HepG2 (cell line): ENCODE data around the gene PPP1R15B. TPM values are rescaled to one million over a fixed set of nuclear protein-coding genes. Genes with fewer than 3 reads are reported as not detected.

Source experiments
- FOXP1 ChIP-seq, 2 experiments: fragments of 450-650 bp in 1 of 2; IDR thresholded peaks; 2 replicates each; pipeline ENCODE4 v1.6.1; 2017 to 2018; ENCODE audit warnings: antibody characterized with exemption in 1 of 2
- HDAC2 ChIP-seq: sonication (generic); formaldehyde crosslinking; IDR thresholded peaks from 2 replicates; pipeline ENCODE4 v1.4.0; 2020; ENCODE audit warnings: missing genetic modification reagents
- HOXD1 ChIP-seq: sonication (generic); formaldehyde crosslinking; IDR thresholded peaks from 2 replicates; pipeline ENCODE4 v1.5.0; 2020; ENCODE audit warnings: missing genetic modification reagents
- KDM1A ChIP-seq: IDR thresholded peaks from 2 replicates; pipeline ENCODE4 v1.6.1; 2016; ENCODE audit warnings: missing compliant biosample characterization
- NAIF1 ChIP-seq: sonication (generic); formaldehyde crosslinking; IDR thresholded peaks from 2 replicates; pipeline ENCODE4 v1.5.0; 2020; ENCODE audit warnings: mild to moderate bottlenecking, missing genetic modification reagents, borderline replicate concordance
- PAXIP1 ChIP-seq: sonication (generic); formaldehyde crosslinking; conservative IDR thresholded peaks from 2 replicates; pipeline ENCODE4 v1.4.0; 2020; ENCODE audit warnings: mild to moderate bottlenecking, missing genetic modification reagents, moderate library complexity
- PITX1 ChIP-seq: sonication (generic); formaldehyde crosslinking; IDR thresholded peaks from 2 replicates; pipeline ENCODE4 v1.5.1; 2020; ENCODE audit warnings: mild to moderate bottlenecking, missing genetic modification reagents
- RAD21 ChIP-seq: fragments of 450-650 bp; formaldehyde crosslinking; IDR thresholded peaks from 2 replicates; pipeline ENCODE4 v1.5.0; 2020; ENCODE audit warnings: mild to moderate bottlenecking
- SAP130 ChIP-seq: IDR thresholded peaks from 2 replicates; pipeline ENCODE4 v1.6.1; 2016; ENCODE audit warnings: low read depth
- SOX5 ChIP-seq: IDR thresholded peaks from 2 replicates; pipeline ENCODE4 v1.6.1; 2016; ENCODE audit warnings: borderline replicate concordance
- SRSF1 ChIP-seq: fragments of 200-400 bp; formaldehyde crosslinking; optimal IDR thresholded peaks from 2 replicates; pipeline ENCODE3; 2017; ENCODE audit warnings: mild to moderate bottlenecking, low read depth, low read length, moderate library complexity
- SRY ChIP-seq: sonication (generic); formaldehyde crosslinking; IDR thresholded peaks from 2 replicates; pipeline ENCODE4 v1.8.0; 2022; ENCODE audit warnings: mild to moderate bottlenecking, missing genetic modification reagents
- STAG1 ChIP-seq: sonication (generic); formaldehyde crosslinking; IDR thresholded peaks from 2 replicates; pipeline ENCODE4 v1.4.0; 2020; ENCODE audit warnings: missing genetic modification reagents
- TARDBP ChIP-seq: sonication (generic); formaldehyde crosslinking; IDR thresholded peaks from 2 replicates; pipeline ENCODE4 v1.8.0; 2022; ENCODE audit warnings: mild to moderate bottlenecking, missing genetic modification reagents
- YEATS2 ChIP-seq: sonication (generic); formaldehyde crosslinking; IDR thresholded peaks from 2 replicates; pipeline ENCODE4 v1.4.0; 2020; ENCODE audit warnings: missing genetic modification reagents, borderline replicate concordance
- ZBTB20 ChIP-seq: sonication (generic); formaldehyde crosslinking; IDR thresholded peaks from 2 replicates; pipeline ENCODE4 v1.8.1; 2023; ENCODE audit warnings: missing genetic modification reagents, low read depth, mild to moderate bottlenecking, borderline replicate concordance
- ZMYM3 ChIP-seq: sonication (generic); formaldehyde crosslinking; IDR thresholded peaks from 2 replicates; pipeline ENCODE4 v1.5.1; 2020; ENCODE audit warnings: mild to moderate bottlenecking, missing genetic modification reagents
- ZNF101 ChIP-seq: sonication (generic); formaldehyde crosslinking; IDR thresholded peaks from 2 replicates; pipeline ENCODE4 v1.4.0; 2020; ENCODE audit warnings: mild to moderate bottlenecking, low read depth, missing genetic modification reagents, borderline replicate concordance
- ZNF629 ChIP-seq: sonication (generic); formaldehyde crosslinking; conservative IDR thresholded peaks from 2 replicates; pipeline ENCODE4 v1.5.0; 2020; ENCODE audit warnings: missing genetic modification reagents
- ZNF678 ChIP-seq: sonication (generic); formaldehyde crosslinking; IDR thresholded peaks from 2 replicates; pipeline ENCODE4 v1.4.0; 2020; ENCODE audit warnings: mild to moderate bottlenecking, missing genetic modification reagents
- polyA plus RNA-seq, 8 experiments: library from polyadenylated mRNA; depleted of rRNA in 3 of 8; stranded (reverse) in 7 of 8; unstranded in 1 of 8; fragments of >200 nt; fragmentation: Illumina TruSeq in 4 of 8; extraction: Trizol in 4 of 8; gene quantifications; 2 replicates each; pipeline versions ENCODE4 v1.2.1 to v1.2.3, GENCODE V29; 2011 to 2016; ENCODE audit warnings: low read depth in 4 of 8, missing spikeins in 1 of 8, mixed read lengths in 1 of 8; ENCODE audit not compliant: insufficient read depth in 1 of 8
- total RNA-seq, 5 experiments: library from RNA; depleted of rRNA; stranded (reverse); fragments of >200 nt; fragmentation: Illumina TruSeq; extraction: Trizol; gene quantifications; 2 replicates each; pipeline ENCODE4 v1.2.3, GENCODE V29; 2016; ENCODE audit warnings: low read depth in 1 of 5
- TF ChIP-seq, protein P1 (sequence below): sonication (generic); formaldehyde crosslinking; IDR thresholded peaks from 2 replicates; pipeline ENCODE4 v1.4.0; 2020; ENCODE audit warnings: missing genetic modification reagents, borderline replicate concordance
- TF ChIP-seq, protein P2 (sequence below): sonication (generic); formaldehyde crosslinking; IDR thresholded peaks from 2 replicates; pipeline ENCODE4 v1.4.0; 2020; ENCODE audit warnings: missing genetic modification reagents

PPP1R15B gene
- total and polyA plus RNA-seq, 2 of the 13 experiments (the other 11 are each of a cell fraction or from before 2014, with no cell fraction given): 13.4 to 23.8 TPM

DNA sequence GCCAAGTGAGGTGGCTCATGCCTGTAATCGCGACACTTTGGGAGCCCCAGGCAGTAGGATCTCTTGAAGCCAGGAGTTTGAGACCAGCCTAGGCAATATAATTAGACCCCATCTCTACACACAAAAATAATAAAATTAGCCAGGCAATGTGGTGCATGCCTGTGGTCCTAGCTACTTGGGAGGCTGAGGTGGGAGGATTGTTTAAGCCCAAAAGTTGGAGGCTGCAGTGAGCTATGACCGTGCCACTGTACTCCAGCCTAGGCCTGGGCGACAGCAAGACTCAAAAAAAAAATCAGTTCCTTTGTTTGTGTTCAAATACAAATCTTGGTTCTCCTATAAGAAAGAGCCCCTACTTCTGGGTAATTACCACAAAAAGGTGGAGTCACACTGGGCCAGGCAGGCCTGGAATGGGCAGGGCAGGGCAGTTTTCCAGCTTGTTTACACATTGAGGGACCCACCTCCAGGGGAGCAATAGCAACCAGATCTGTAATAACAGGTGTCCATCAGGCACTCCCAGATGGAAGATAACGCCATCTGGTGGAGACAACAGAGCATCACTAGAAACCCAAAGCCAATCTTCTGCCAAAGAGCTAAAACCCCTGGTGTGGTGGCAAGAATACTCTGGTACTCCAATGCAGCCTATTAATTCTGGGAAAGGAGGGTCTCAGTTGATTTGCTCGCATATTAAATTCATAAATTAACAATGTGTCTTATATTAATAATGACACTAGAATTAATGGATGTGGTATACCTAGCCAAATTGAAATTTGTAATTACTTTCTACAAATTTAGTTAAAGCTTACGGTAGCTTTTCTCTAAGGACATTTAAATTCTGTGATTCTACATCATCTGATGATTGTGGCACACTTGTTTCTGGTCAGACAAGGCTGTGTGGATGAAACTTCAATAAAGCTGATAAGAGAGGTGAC, 13.2 kb downstream of the PPP1R15B start (continued):
- TF ChIP-seq RAD21 (CRISPR knock-in tag): peak; percentile 82
- TF ChIP-seq ZNF629 (CRISPR knock-in tag): no peak
- TF ChIP-seq KDM1A (CRISPR knock-in tag): peak; percentile 19; the same call in 1 of the 2 replicates
- TF ChIP-seq HOXD1 (CRISPR knock-in tag): no peak
- no peak for TF ChIP-seq NAIF1 (CRISPR knock-in tag)
- TF ChIP-seq SRSF1: no peak
- TF ChIP-seq TARDBP: no peak; the same call in 1 of the 2 replicates
- TF ChIP-seq SAP130 (CRISPR knock-in tag): peak; percentile 77
- peak; percentile 60; the same call in 1 of the 2 replicates for TF ChIP-seq YEATS2 (CRISPR knock-in tag)
- no peak for TF ChIP-seq HDAC2 (CRISPR knock-in tag)
- TF ChIP-seq, protein P1, sequence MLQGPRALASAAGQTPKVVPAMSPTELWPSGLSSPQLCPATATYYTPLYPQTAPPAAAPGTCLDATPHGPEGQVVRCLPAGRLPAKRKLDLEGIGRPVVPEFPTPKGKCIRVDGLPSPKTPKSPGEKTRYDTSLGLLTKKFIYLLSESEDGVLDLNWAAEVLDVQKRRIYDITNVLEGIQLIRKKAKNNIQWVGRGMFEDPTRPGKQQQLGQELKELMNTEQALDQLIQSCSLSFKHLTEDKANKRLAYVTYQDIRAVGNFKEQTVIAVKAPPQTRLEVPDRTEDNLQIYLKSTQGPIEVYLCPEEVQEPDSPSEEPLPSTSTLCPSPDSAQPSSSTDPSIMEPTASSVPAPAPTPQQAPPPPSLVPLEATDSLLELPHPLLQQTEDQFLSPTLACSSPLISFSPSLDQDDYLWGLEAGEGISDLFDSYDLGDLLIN (CRISPR knock-in tag): no peak
- 0 out of 2 replicates have a peak, but pooled peaks have one; percentile 30 for TF ChIP-seq PAXIP1
- no peak for TF ChIP-seq SRY
- TF ChIP-seq ZNF101 (CRISPR knock-in tag): no peak
- no peak for TF ChIP-seq ZBTB20
- no peak for TF ChIP-seq FOXP1 (IDR thresholded peaks at IDR 0.05)
- TF ChIP-seq FOXP1 (CRISPR knock-in tag; IDR thresholded peaks at IDR 0.05): peak; percentile 86
- no peak for TF ChIP-seq ZMYM3
- peak; percentile 62 for TF ChIP-seq SOX5 (CRISPR knock-in tag)
- no peak for TF ChIP-seq ZNF678
- peak; percentile 78 for TF ChIP-seq STAG1 (CRISPR knock-in tag)
- TF ChIP-seq, protein P2, sequence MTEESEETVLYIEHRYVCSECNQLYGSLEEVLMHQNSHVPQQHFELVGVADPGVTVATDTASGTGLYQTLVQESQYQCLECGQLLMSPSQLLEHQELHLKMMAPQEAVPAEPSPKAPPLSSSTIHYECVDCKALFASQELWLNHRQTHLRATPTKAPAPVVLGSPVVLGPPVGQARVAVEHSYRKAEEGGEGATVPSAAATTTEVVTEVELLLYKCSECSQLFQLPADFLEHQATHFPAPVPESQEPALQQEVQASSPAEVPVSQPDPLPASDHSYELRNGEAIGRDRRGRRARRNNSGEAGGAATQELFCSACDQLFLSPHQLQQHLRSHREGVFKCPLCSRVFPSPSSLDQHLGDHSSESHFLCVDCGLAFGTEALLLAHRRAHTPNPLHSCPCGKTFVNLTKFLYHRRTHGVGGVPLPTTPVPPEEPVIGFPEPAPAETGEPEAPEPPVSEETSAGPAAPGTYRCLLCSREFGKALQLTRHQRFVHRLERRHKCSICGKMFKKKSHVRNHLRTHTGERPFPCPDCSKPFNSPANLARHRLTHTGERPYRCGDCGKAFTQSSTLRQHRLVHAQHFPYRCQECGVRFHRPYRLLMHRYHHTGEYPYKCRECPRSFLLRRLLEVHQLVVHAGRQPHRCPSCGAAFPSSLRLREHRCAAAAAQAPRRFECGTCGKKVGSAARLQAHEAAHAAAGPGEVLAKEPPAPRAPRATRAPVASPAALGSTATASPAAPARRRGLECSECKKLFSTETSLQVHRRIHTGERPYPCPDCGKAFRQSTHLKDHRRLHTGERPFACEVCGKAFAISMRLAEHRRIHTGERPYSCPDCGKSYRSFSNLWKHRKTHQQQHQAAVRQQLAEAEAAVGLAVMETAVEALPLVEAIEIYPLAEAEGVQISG (CRISPR knock-in tag): peak; percentile 66
- TF ChIP-seq PITX1 (CRISPR knock-in tag): no peak; the same call in 1 of the 2 replicates
